Pulmonary artery endothelial cell (primary cell): Measurements from ENCODE around the gene KIF3C. TPM values are rescaled to one million over a fixed set of nuclear protein-coding genes. Genes with fewer than 3 reads are reported as not detected.
A peak's percentile ranks its signal among the peaks of the same experiment; 100 is the strongest.
"Not testable (repeated sequence)": the region's sequence is repeated elsewhere in the genome, so short reads cannot be mapped to it uniquely, and the experiment has no call there.

ENCODE experiments used
- DNase-seq: peaks from one replicate; pipeline ENCODE4 v3.0.0-alpha.2; 2011; ENCODE audit warnings: low read depth, low spot score
- total RNA-seq: library from RNA; depleted of rRNA; stranded (reverse); fragments of >200 nt; gene quantifications from 2 replicates; pipeline ENCODE4 v1.2.3, GENCODE V29; 2014

KIF3C gene
- total RNA-seq, 1 donor from 2014 or later = 13.1 TPM

- not testable (repeated sequence) for DNase-seq
These were observed 64.9 kb downstream of the KIF3C start for GRCh38 chr2:25917411-25917810.

GRCh38 chr2:25915944-25916772 is 66.1 kb downstream of the KIF3C start:
- not testable (repeated sequence) for DNase-seq

- DNase-seq = not testable (repeated sequence)
These were observed 66.9 kb downstream of the KIF3C start for GRCh38 chr2:25915411-25915810.

DNA sequence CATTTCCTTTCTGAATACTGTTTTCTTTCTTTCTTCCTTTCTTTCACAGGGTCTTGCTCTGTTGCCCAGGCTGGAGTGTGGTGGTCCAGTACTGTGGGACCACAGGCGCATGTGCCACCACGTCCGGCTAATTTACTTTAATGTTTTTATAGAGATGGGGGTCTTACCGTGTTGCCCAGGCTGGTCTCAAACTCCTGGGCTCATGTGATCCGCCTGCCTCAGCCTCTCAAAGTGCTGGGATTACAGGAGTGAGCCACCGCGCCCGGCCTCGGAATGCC is 68.7 kb downstream of the KIF3C start:
- DNase-seq = not testable (repeated sequence)

DNA sequence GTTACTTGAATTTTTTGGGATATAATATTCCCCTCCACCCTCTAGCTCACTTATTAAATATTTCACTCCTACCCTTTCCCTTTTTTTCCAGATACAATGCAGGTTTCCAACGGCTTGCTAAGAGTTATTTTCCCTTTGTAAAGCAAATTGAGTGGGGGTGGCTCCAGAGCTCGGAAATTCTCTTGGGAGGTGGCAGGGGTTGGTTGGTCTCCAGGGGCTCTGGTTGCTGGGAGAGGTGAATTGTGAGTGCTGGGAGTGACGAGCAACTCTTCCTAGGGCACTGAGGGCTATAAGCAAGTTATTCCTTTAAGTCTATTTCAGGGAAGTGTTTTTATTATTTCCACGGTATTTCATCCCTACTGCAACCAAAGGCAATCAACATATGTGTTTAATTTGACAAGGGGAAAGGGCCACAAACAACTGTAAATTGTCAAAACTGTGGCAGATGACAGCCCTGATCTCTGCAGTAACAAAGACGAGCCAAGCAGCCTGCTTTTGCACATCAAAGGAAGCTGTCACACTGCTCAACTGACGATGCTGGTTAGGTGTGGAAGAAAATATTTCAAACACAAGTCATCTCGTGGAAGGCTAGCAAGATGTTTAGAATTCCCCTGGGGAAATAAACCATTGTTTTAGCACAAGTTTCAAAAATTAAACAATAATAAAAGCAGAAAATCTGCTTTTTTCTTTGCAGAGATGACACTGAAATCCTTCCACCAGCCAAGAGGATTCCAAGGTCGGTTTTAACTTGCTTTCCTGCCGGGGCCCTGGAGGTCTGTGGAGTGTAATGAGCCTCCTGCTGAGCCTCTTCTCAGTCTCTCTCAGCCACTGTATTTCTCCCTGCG is 69.2 kb downstream of the KIF3C start:
- DNase-seq = no peak

DNA sequence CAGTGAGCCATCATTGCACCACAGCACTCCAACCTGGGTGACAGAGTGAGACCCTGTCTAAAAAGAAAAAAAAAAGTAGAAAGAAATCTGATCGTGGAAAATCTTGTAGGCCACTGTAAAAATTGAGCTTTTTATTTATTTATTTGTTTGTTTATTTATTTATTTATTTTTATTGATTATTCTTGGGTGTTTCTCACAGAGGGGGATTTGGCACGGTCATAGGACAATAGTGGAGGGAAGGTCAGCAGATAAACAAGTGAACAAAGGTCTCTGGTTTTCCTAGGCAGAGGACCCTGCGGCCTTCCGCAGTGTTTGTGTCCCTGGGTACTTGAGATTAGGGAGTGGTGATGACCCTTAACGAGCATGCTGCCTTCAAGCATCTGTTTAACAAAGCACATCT is 72.7 kb downstream of the KIF3C start:
- DNase-seq = not testable (repeated sequence)

DNA sequence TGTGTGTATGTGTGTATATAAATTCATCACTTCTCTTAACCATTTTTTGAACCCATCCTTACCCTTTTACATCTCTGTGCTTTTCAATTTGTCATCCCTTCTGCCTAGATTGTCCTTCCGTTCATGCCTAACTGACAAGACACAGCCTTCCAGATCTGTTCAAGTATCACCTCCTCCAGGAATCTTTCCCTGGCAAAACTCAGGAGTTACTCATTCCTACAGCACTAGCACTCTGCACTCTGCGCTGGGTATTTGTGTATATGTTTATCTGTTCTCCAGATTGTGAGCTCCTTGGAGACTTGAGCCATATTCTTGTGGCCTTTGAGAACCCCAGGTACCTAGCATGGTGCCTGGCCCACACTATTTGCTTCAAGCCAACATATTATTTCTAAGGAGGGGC is 77.2 kb downstream of the KIF3C start:
- DNase-seq = no peak

DNA sequence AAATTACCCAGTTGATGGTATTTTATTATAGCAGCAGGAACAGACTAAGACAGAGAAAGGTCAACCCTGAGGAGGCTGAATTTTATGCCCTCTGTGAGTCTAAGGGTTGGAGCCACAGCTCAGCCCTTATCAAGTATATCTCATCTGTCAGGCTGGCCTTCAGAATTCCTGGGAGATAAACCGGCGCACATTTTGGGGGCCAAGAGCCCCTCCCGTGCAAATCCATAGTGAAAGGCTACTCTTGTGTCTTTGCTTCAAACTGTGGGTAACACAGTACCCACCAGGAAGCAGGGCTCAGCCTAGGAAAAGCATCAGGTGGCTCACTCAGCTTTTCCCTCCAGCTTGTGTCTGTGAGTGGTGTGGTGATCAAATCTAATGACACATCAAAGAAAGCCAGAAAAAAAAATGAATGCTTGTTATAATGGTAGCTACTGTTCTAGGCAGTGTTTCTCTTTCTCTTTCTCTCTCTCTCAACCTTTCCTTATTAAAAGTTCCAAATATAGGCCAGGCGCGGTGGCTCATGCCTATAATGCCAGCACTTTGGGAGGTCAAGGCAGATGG is 79.0 kb downstream of the KIF3C start:
- DNase-seq = no peak

- no peak for DNase-seq
These were observed 82.8 kb downstream of the KIF3C start for GRCh38 chr2:25899404-25899970.

DNA sequence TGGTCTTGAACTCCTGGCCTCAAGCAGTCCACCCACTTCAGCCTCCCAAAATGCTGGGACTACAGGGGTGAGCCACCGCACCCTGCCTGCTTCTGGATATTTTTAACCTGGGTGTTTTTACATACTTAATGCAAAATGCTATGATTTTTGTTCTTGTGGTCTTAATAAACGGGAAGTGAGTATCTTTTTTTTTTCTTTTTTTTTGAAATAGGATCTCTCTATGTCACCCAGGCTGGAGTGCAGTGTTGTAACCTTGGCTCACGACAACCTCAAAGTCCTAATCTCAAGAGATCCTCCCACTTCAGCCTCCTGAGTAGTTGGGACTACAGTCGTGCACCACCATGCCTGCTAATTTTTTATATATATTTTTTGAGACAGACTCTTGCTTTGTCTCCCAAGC is 84.8 kb downstream of the KIF3C start:
- DNase-seq = no peak

GRCh38 chr2:25896308-25896707 is 86.0 kb downstream of the KIF3C start:
- not testable (repeated sequence) for DNase-seq

- DNase-seq = no peak
These were observed 86.7 kb downstream of the KIF3C start for GRCh38 chr2:25895610-25896009.

GRCh38 chr2:25895018-25895417 is 87.3 kb downstream of the KIF3C start:
- DNase-seq = no peak

- DNase-seq = peak; percentile 55
These were observed 88.0 kb downstream of the KIF3C start for GRCh38 chr2:25894135-25894830.

GRCh38 chr2:25891672-25892071 is 90.6 kb downstream of the KIF3C start:
- no peak for DNase-seq

DNA sequence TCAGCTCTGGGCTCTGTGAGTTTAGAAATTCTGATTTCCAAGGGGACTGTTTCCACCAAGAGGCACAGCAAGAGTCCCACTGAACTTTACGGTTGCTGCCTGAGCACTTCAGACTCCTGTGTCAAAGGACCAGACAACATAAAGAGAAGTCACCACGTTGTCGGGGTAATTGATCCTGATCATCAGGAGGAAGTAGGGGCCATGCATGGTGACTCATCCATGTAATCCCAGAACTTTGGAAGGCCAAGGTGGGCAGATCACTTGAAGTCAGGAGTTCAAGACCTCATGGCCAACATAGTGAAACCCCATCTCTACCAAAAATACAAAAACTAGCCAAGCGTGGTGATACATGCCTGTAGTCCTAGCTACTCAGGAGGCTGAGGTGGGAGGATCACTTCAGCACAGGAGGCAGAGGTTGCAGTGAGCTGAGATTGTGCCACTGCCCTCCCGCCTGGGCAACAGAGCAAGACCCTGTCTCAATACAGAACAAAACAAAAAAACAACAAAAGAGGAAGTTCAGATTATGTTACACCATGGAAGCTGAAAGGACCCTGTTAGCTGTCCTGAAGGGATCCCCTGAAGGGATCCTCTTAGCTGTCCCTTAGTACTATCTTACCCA is 94.6 kb downstream of the KIF3C start:
- DNase-seq = no peak

GRCh38 chr2:25885933-25886332 is 96.4 kb downstream of the KIF3C start:
- DNase-seq = no peak

- DNase-seq = no peak
These were observed 100.5 kb downstream of the KIF3C start for GRCh38 chr2:25881764-25882163.

GRCh38 chr2:25879133-25879730 is 103.1 kb downstream of the KIF3C start:
- DNase-seq = no peak

DNA sequence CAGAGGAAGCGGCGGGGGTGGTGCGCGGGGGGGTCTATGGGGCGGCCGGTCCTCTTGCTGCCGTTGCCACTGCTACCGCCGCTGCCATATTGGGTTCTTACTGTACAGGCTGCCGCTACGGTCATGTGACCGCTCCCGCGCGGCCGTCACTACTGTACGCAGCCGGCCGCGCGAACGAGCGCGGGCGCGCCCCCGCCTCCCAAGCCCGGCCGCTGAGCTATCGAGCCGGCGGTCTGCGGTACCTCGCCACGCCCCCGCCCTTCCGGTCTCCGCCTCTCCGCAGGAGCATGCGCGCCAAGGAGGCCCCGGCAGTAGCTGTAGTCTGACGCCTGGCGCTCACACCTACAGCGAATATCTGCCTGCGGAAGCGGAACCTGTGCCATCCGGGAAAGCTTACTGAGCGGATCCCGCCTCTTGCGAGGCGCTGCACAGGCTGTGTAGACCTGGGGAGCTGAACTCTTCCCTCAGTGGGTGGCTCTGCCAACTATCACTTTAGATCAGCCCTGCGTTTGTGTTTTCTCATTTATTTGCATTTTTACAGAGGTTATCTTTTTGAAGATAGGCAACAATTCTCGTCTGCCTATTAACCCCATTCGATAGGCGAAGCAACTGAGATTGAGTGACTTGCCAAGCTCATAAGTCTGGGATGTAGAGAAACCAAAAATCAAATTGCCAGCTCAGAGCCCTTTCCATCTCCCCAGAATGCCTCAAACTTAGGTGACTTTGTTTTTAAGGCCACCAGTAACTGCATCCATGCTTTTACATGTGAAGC is 103.8 kb downstream of the KIF3C start, which contains the start of gene ASXL2:
Gene ASXL2, minus strand, starts transcription at position 127 of the 772 bp plus-strand sequence. CDS start 265 bp downstream, outside the sequence.
- DNase-seq = peak; percentile 88
